A204.1 (cell line): ENCODE data around the gene HOXA1.

Source experiments
- FAIRE-seq: peaks from 2 replicates; lab custom pipeline; 2012; peaks lifted over from hg19 to GRCh38; lab: Jason Lieb, UNC

HOXA1 gene

DNA sequence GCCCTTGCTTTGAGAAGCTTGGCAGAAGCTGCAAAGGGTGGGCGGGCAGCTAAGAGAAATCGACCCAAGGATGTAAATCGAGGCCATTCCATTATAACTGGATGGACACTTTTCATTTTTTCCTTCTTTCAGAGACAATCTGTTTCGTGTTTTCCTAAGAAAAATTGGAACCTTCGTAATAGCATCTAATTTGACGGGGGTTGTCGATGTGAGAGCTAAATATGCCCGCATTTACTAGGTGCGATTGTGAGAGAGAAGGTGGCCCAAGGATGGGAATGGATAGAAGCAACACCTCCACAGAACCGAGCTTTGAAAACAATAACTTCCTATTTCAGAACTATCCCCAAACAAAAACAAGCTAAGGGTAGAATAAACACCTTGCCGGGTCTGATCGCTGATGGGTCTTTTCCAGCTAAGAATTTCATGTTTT is 35.6 kb upstream of the HOXA1 start:
- no peak for FAIRE-seq

DNA sequence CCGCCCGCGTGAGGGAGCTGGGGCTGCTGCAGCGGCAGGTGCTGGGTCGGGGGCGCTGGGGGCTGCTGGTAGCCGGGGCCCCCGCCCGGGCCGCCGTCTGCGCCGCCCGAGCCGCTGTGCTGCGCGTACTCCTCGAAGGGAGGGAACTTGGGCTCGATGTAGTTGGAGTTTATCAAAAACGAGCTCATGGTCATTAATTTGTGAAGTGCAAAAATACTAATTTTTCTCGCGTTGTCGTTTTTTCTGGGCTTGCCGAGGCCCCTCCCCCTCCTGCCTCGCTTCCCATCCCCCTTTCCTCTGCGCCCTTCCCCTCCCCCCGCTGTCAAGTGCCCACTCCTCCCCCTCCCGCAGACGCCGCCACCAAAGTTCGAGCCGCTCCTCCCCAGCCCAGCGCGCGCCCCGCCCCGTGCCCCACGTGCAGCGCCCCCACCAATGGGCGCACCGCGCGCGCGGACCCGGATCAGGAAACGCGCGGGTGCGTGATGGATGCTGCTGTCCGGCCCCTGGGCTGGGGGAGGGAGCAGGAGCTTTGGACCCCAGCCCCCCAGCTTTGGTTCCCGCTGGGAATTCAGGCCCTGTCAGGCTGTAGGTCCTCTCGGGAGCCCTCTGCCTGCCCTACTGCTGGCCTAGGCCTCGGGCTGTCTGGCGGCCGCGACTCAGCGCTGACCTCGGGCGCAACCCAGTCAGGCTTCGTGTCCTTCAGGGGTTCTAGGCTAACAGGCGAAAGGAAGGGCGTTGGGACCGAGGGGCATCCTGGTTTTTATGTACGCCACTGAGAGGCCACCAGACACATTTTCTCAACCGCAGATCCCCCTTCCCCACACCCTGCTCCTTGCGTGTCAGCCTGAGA is 35.0 kb upstream of the HOXA1 start, which contains the start of gene HOXA4:
Gene HOXA4 (minus strand): TSS at position 218 of the 850 bp plus-strand sequence. CDS start 24 bp downstream, at position 194.
- no peak for FAIRE-seq

GRCh38 chr7:27129729-27130539 is 34.1 kb upstream of the HOXA1 start:
- no peak for FAIRE-seq

GRCh38 chr7:27128776-27129728 is 33.3 kb upstream of the HOXA1 start:
- FAIRE-seq: no peak

DNA sequence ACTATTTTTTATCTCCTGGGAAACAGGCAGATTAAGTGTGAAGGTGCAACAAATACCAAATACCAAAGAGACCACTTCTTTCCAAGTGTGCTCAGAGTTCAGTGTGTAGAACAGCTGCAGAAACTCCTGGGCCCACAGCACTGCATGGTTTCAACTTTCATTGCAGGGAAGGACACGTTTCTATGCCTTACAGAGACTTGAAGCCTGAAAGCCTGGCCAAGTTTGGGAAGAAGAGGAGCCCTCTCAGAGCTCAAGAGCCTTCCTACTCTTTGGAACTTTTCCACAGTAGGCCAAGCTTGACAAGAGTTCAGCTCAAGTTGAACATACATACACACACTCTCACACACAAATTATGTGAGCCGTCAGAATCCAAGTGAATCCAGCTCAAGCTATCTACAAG is 32.2 kb upstream of the HOXA1 start:
- no peak for FAIRE-seq

DNA sequence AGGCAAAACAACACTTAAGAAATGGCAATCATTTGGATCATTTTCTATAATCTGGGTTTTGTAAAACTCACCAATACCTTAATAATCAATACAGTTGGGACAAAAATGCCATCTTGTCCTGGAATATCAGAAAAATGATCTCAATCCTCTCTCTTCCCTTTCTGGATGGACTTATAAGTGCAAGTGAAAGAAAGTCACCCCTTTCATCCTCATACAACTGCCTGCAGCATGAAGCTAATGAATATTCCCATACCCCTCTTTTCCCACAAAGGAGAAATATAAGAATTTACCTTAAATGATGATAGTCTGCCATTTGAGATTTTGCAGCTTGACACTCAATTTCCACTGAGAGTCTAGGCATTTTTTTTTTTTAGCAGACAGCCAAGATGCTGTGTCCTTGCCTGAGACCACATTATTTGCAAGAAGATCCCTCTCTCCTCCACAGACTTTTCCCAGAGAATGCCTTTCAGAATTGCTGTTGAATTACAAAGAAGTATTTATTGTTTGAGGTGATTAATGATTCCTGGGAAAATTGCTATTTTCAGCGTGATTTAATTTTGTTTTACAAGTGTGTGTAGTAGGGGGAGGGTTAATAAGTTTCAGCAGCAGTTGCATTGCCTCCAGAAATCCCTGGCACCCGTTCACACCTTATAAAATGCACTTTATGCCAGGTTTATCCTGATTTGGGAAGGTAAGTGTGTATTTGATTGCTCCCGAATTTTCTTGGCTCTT is 31.0 kb upstream of the HOXA1 start:
- no peak for FAIRE-seq

GRCh38 chr7:27125986-27126394 is 30.2 kb upstream of the HOXA1 start:
- FAIRE-seq: no peak

DNA sequence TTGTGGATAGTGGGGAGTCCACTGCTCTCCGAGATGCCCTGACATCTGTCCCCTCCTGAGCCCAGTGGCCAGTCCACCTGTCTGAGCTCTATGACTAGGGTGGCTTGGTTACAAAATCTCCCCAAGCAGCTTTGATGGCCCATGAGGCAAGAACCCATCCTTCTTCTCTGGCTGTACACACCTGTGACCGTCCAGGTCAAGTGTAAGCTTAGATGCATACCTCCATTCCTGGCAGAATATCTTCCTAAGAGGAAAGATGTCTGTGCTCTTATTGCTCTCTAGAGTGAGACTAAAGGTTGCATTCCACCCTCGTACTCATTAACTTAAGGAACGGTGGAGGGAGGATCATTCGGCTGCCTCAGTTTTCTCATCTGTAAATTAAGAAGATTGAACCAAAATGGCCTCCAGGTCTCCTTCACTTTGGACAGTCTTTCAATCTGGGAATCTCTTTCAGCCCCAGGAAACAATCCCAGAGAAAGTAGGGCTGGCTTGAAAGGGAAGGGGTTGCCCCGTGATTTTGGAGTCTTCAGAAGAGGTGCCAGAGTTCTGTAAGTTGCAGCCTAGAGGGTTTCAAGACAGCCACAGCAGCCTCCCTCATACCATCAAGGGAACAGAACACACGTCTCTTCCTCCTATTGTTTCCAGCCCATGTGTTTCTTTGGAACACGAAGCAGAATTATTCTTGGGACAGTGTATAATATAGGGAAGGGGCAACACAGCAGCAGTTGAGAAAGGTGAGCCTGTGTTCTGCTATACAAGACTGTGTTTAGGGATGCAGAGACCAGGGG is 29.3 kb upstream of the HOXA1 start:
- no peak for FAIRE-seq

- no peak for FAIRE-seq
Measured at GRCh38 chr7:27124096-27124901, 28.5 kb upstream of the HOXA1 start.

DNA sequence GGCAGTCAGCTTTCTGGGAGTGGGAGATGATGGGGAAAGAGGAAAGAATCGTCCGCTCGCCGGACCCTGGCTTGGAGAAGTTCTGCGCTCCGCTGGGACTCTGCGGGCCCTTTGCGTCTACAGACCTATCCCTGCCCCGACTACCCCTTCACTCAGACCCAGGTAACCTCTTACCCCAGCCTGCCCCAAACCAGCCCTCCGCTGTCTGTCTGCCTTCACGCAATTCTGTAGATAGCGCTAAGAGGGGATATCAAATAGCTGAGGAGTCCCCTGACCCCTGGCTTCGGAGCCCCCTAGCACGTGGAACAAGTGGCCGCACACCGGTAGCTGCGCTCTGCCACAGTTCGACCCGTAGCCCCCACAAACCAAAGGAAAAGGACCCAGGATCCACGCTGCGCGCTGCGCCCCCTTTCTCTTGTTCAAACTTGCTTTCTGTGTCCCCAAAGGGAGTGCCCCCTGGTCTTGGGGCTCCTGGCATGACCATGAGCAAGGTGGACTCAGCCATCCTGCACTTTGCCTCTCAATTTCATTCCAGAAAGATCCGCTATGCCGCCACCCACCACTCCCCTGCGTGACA is 27.8 kb upstream of the HOXA1 start:
- no peak for FAIRE-seq

GRCh38 chr7:27123007-27123476 is 27.2 kb upstream of the HOXA1 start:
- no peak for FAIRE-seq

DNA sequence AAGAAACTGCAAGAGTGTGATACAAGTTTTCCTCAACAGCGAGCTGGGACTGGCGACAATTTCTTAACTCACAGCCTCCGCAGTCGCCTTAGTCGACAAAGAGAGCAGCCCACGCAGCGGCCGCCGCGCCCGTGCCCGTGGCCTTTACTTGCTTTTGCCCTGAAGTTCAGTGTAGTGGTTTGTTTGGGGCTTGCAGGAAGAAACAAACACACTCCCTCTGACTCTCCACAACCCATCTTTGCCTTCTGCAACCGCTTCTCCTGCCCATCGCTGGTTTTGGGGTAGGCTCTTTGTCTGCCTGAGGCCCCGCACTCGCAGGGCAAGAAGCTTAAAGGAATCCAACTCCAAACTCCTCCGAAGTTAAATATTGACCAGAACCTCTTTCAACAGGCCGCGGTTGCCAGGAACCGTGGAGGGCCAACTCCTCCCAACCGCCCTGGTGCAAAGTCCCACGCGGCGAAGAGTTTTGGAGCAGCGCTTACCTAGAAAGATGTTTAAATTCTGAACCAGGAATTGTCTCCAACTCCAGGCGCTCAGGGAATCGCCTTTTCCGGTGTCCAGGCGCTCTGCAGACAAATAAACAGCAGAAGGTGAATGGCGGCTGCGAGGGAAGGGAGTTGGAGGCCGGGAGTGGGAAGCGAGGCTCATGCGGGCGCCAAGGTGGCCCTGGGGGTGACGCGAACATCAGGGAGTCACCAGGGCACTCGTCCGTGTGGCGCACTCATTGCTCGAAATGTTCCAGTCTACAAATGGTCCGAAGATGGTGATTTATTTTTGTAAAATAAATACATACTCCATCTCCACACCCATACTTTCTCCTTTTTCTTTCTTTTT is 26.5 kb upstream of the HOXA1 start:
- no peak for FAIRE-seq

DNA sequence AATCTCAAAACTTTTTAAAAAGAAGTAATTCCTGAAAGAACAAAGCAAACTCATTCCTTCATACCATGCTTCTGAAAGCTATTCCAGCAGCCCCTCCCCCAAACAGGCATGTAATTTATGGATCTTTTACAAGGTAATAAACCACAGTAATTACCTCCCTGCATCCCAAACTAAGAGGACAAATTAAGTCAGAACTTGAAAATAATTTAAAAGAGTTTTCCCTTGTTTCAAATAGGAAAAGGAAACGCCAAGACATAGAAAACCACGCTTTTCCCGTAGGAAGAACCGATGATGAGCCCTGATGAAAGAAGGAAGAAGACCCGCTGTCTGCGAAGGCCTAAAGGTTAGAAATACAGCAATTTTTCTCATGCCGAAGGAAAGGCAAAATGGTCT is 25.9 kb upstream of the HOXA1 start:
- no peak for FAIRE-seq

GRCh38 chr7:27119412-27119911 is 23.7 kb upstream of the HOXA1 start:
- FAIRE-seq: no peak

- no peak for FAIRE-seq
Measured at GRCh38 chr7:27118580-27118979, 22.8 kb upstream of the HOXA1 start.

GRCh38 chr7:27117887-27118491 is 22.2 kb upstream of the HOXA1 start:
- FAIRE-seq: no peak
